HG03095 (cell line): ENCODE data around the gene FBXO9.

Experiments used
- ATAC-seq: cut with Tn5 transposase; IDR thresholded peaks from one replicate; pipeline ENCODE4 v1.9.1; 2021; ENCODE audit warnings: moderate library complexity; ENCODE audit not compliant: unreplicated experiment

Gene FBXO9

DNA sequence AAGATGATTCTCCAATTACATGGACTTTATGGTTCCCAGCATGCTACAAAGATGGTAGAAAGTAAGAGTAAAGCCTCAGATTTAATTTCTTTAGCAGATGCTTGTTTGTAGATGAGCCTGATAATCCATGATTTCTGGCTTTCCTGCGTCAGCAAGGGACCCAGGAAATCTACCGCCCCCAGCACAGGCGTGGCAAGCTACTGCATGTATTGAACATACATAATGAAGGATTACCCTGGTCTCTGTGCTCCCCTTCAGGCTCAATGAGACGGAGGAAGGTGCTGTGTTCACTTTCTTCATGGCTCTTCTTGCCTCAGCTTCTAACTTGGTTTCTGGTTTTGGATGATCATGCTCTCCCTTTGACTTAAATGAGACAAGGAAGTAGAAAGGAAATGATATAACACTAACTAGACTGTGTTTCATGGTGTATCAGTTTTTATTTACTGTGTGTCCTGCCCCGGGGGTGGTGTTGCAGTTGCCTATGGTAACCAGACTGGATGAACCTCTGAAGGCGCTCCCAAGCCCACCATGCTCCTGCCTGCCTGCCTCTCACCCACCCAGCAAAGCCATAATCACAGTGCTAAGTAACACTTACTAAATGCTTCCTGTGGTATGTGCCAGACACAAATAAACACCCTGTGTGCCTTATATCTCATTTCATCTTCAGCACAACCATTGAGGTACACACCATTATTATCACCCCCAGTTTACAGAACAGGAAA is 65.5 kb downstream of the FBXO9 start:
- ATAC-seq = no peak

DNA sequence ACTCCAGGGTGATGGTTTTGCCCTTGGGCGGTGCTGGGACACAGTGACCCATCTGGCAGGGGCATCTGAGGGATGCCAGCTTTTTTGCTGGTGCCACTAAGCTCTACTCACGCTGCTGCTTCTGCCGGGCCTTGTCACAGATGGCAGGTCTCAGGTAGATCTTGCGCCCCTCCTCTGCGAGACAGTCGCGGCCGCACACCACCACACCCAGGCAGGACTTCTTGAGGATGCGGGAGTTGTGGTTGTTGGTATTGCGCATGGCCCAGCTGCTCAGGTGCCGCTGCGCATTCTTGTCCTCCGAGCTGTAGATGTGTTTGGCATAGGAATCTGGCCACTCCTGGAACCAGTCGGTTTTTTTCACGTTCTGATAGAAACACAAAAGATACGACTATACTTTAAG is 68.8 kb downstream of the FBXO9 start:
- ATAC-seq = no peak

DNA sequence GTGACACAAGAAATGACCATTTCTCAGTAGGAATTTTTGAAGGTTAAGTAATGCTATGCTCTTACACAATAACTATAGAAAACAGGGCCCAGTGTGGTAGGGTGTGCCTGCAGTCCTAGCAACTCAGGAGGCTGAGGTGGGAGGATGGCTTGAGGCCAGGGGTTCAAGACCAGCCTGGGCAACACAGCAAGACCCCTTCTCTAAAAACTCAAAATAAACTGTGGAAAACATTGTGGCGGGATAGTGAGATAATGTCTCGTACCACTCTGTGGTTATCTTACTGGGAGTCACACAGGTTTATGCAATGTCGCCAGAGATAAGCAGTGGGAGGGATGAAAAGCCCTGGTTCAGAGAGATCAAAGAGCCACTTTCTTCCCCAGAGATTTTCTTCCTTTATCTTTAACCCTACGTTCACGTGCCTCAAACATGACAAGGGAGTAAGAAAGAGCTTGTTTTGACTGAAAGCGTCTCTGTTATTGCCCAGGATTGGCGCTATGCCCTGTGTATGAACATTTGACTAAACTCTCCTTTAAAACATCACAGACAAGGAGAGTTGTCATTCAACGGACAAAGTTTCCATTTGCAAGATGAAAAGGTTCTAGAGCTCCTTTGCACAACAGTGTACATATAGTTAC is 69.5 kb downstream of the FBXO9 start:
- ATAC-seq = no peak

DNA sequence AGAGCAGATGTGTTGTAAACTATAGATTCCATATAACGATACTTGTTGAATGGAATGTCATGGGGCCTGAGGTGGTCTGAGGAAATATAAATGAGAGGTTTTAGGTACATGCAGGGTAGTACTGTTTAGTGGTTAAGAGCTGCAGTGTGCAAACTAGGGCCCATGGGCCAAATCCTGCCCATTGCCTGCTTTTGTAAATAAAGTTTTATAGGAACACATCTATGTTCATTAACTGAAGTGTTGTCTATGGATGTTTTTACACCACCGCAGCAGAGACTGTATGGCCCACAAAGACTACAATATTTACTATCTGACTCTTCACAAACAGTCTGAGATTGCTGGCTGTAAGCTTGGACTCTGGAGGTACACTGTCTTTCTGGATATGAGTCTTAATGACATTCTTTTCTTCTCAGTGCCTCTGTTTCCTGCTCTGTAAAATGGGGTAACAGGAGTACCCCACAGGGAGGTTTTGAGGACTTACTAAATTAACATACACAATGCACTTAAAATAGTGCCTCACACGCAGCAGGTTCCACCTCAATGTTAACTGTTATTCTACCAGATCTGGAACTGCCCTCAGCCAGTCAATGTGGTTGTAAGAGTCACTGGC is 70.9 kb downstream of the FBXO9 start:
- ATAC-seq = no peak

DNA sequence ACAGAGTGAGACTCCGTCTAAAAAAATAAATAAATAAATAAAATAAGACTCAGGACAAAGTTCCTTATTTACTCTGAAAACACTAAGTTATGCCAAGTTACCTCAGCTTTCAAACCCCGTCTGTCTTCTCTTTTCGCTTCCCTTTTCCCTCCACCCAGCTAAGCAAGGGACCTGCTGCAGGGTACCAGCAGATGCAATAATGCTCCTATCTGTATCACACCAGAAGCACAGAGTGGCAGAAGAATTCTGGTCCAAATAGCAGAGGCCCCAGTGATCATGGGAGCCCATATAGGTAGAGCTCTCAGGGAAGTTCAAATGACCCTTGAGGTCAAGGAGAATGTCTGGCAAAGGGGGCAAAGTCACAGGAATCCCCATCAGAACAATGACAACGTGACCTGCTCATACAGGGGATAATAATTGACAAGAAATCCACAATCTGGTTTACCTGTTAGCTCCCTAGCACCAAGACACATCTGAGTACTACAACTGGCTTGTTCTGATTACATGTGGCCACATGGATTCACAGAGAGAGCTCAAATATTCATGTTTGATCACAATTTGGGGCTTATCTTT is 74.7 kb downstream of the FBXO9 start:
- no peak for ATAC-seq

DNA sequence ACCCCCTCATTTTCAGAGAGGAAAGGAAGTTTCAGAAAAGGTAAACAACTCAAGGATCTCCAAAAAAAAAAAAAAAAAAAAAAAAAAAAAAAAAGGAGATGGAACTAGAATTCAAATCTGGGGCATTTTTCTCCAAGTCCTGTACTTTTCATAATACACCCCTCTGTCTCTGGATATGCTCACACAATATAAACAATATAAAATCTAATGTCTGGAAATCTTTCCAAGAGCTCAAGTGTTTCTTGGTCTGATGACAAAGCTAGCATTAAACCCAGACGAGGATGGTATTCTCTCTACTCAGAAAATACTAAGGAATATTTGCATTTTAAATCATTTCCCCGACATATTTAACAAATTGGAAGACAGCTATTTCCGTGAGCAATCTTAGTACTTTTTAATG is 77.6 kb downstream of the FBXO9 start:
- no peak for ATAC-seq

DNA sequence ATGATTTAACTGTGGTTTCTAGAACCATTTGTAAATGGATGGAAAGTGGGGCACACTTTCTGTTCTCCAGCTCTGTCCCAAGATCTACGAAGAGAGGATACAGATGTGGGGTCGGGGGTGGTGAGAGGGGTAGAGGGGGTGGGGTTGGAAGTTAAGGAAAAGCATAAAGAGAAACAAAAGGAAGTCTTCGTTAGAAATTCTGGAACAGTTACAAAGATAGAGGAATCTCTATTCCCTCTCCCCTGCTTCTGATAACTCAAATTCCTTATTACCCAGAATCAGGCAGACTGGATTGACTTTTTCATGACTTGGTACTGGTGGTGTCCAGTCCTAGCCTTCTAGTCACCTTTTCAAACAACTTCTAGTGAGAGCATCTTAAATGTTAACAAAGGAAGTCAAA is 78.5 kb downstream of the FBXO9 start:
- no peak for ATAC-seq

DNA sequence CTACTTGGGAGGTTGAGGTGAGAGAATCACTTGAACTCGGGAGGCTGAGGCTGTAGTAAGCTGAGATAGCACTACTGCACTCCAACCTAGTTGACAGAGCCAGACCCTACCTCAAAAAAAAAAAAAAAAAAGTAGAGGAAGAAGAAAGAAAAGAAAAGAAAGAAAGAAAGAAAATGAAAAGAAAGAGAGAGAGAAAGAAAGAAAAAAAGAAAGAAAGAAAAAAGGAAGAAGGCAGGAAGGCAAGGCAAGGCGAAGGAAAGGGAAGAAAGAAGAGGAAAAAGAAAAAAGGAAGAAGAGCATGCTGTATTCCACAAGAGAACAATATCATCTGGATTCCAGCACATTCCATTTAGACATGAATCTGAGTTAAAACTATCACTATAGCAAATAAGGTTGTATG is 79.6 kb downstream of the FBXO9 start:
- no peak for ATAC-seq

DNA sequence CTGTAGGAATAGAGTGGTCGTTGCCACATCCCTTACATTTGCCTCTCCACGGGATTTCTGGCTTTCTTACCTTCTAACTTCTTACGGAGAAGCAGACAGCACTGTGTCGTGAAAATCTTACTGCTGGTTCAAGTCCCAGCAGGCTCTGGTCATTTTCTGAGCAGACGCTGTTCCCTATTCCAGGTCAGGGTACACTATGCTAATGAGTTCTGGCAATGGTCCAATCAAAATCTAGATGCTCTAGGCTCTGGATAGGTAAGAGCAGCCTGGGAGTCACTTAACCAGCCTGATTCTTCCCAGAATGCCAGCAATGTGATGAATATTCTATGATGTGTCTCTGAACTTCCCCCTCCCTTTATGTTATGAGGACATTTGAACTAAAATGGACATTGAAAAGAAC is 83.5 kb downstream of the FBXO9 start, which contains the start of gene GCM1:
Gene GCM1 (minus strand): TSS at position 158 of the 400 bp plus-strand sequence. CDS start 3,209 bp downstream, outside the sequence.
- no peak for ATAC-seq
